HPDE6-E6E7 (cell line): ENCODE measurements around the gene MAN1B1.
"Not testable (repeated sequence)": the region's sequence is repeated elsewhere in the genome, so short reads cannot be mapped to it uniquely, and the experiment has no call there.

ENCODE experiments used
- DNase-seq: peaks from one replicate; pipeline ENCODE4 v3.0.0; 2011; ENCODE audit warnings: missing footprints; ENCODE audit errors: extremely low spot score

Gene MAN1B1

DNA sequence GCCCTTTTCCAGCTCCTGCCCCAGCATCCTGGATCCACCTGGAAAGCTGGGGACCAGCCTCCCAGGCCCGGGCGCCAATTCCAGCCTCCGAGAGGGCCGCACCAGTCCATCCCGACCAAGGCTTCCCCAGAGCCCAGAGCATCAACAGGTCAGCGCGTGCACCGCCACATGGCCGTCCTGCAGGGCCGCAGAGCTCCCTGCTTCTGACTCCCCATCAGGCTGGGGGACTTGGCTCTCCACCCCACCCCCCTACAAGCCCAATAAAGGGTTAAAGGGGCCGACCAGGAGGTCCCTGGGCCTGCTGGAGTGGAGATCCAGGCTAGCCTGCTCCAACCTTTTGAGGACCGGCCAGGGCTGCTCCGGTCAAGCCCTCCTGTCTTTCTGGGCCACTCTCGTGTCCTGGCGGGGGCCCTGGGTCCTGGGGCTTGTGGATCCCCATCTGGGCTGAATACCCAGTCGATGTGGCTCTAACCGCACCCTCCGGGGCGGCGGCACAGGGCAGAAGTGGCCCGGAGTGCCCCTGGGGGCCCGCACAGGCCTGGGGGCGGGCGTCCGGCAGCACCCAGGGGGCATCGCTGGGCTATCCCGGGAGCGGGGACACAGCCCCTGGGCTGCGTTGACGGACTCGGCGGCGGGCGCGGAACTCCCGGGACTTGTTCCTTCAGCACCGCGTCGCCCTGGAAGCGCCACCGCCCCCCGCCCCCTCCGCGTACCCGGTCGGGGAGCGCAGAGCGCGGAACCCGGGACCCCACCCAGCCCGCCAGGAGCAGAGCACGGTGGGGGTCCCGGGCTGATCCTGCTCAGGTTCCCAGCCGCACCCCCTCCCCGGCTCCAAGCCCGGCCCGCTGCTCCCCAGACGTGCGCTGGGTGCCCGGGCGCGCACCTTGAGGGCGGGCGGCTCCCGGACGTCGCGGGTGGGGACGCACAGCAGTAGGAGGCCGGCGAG, 33.5 kb upstream of the MAN1B1 start:
- DNase-seq = no peak

DNA sequence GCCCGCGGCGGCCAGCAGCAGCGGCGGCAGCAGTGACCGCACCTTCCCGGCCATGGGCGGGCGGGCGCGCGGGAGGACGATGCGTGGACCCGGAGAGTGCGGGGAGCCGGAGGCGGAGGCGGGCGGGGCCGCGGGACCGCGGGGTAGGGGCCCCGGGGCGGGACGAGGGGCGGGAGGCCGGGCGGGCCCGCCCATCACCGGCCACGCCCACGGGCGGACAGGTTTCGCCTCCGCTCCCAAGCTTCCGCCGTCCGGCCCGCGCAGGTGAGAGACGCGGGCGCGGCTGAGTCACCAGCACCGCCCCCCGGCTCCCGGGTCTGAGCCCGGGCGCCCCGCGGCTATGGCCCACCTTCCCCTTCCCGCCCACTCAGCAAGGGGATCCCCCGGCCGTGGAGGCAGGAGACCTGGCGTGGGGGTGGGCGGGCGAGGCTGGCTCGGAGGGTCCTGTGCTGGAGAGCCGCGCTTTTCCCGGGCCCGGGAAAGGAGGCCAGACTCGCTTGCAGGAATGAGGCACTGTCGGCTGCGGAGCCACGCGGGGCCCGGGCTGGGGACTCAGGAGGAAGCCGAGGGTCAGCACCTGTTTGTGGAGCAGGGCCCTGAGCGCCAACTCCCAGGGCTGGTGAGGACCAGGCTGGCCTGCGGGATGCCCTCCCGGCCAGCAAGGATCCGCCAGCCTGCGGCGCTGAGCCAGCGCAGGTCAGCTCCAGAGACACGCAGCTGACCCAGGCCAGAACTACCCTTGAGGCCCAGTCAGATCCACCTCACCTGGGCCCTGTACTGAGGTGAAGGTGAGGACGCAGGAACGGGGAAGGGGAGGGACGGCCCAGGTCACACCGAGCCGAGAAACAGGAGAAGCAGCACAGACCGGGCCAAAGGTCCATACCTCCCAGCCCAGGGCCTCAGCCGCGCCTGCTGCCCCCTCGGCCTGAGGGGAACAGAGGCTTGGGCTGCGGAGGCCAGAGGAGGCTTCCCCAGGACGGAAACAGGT, 32.5 kb upstream of the MAN1B1 start, which contains the start of gene ENTPD2:
TSS of gene ENTPD2 (minus strand) at position 118 of the 988 bp plus-strand sequence. CDS start at position 54, 64 bp downstream.
- no peak for DNase-seq

DNA sequence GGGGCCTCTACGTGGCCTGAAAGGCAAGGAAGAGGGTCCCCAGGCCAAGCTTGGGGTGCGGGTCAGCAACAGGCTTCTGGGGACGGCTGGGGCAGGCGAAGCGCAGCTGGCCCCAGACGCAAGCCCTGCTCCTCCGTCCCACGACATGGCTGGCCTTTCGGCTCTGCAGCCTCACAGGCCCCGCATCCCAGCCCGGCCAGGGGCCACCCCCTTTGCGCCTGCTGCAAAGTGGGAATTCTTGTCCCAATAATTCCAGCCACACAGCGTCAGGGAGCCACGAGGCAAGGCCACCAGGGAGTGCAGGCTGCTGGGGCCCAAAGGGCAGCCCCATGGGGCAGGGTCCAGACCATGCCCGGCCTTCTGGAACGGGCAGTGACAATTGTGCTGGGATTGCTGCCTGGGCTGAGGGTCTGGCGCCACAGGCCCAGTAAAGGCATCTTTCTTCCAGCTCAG, 31.8 kb upstream of the MAN1B1 start:
- DNase-seq = no peak

DNA sequence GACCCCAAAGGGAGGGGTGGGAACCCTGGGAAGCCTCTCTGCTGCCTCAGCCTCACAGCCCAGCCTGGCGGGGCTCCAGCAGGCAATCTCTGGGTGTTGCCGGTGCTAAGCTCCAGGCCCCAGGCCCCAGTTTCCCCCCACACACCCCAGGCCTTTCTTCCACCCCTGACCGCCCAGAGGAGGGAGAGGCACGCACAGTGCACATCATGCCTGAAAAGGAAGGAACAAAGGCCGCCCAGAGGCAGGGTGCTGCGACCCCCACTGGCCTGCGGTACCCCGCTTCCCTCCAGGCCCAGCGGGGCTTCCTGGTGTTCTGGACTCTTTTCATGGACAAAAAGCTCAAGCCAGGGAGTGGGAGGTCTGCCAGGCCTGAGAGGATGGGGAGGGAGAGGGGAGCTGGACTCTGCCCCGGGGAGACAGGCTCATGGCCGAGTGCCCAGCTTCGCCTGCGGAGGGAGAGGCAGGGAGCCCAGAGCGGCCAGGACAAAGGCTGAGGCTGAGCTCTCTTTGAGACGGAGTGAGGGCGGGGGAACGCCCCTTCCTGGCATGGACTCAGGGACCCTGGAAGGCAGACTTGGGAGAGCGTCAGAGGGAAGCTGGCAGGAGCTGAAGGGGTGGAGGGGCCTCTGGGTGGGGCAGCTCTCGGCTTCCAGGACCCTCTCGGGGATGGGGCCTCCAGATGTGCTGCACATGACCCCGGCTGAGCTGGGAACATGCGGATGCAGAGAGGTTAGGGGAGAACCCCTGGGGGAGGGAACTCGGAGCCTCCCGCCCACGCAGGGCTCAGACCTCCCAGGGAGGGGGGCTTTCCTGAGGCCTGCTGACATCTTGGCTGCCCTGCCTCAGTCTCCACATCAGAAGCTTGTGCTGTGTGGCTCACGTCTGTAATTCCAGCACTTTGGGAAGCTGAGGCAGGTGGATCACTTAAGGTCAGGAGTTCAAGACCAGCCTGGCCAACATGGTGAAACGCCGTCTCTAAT, 31.1 kb upstream of the MAN1B1 start:
- no peak for DNase-seq

DNA sequence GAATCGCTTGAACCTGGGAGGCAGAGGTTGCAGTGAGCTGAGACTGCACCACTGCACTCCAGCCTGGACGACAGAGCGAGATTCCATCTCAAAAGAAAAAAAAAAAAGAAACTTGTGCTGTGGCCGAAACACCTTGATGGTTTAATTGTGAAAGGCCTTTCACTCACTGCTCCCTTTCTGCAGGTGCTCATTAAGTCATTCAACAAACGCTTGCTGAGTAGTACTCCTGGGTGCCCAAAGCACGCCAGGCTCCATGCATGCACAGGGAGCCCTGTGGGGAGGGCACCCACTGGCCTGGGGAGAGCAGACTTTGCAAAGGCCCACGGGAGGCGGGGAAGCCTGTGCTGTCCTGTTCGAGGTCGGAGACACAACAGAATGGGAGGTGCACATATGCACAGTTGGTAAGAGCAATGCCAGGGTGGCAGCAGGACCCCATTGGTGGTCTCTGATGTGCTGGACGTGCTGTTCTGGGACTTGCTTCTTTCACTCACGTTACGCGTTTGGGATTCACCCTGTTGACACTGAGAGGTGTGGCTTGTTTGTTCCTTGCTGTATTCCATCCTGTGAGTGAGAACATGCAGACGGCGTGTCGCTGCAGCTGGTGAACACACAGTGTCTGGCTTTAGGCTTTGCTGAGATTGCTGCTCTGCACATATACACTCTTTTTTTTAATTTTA, 29.9 kb upstream of the MAN1B1 start:
- no peak for DNase-seq

DNA sequence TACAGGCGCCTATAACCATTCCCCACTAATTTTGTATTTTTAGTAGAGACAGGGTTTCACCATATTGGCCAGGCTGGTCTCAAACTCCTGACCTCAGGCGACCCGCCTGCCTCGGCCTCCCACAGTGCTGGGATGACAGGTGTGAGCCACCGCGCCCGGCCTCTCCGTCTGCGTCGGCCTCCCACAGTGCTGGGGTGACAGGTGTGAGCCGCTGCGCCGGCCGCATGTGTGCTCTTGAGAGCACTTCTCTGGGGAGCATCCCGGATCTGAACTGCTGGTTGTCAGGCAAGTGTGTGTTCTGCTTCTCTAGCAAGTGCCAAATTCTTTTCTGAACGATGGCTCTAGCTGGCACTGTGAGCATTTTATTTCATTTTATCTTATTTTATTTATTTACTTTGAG, 29.2 kb upstream of the MAN1B1 start:
- no peak for DNase-seq

DNA sequence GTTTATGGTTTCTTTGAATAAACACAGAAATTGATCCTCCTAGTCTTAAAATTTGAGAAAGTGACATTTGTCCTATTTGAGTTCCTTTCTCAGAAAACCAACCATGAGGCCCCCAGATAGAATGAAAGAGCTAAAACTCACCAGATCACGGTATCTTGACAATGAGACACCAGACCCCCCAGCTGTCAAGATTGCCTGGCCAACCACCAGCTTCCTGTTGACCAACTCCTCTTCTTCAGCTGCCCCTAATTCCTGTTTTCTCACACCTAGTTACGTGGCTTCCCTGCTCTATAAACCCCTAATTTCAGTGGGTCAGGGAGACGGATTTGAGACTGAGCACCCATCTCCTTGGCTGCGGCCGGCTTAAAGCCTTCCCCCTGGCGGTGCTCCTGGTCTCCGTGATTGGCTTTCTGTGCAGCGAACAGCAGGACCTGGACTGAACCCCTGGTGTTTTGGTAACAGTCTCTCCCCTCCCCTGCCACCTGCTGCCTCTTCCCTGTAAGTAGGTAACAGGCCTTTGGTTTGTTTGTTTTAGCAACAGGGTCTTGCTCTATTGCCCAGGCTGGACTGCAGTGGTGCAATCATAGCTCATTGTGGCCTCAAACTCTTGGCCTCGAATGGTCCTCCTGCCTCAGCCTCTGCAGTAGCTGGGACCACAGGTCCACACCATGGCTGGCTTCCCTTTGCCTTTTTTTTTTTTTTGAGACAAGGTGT, 28.1 kb upstream of the MAN1B1 start:
- no peak for DNase-seq

DNA sequence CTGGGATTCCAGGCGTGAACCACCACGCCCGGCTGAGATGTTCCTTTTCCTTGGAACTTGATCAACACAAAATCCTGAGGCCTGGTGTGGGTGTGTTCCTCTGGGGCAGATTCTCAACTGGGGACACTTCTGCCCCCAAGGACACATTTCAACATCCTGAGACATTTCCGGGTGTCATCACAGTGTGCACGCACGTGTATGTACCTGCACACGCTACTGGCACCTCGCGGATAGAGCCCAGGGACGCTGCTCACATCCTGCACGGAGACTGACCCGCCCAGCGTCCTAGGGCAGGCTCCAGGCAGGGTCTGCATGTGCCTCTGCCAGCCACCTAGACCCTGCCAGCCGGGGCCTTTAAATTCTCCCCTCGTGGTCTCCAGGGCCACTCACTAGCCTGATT, 24.4 kb upstream of the MAN1B1 start:
- DNase-seq = no peak

DNA sequence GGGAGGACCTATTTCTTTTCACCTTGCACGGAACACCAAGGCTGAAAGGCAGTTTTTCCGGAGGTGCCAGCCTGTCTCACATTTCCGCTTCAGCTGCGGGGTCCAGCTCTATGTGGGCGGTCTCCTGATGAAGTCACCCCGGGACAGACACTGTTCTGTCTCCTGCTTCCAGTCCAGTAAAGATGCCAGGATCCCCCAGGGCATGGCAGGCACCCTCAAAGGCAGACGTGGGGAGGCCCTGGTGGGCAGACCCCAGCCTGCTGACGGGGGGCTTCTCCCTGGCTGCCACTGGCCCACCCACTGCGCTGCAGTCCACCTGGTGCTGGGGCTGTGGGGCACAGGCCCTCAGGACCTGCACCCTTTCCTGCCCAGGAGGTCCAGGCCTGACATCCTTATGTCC, 24.0 kb upstream of the MAN1B1 start:
- not testable (repeated sequence) for DNase-seq

DNA sequence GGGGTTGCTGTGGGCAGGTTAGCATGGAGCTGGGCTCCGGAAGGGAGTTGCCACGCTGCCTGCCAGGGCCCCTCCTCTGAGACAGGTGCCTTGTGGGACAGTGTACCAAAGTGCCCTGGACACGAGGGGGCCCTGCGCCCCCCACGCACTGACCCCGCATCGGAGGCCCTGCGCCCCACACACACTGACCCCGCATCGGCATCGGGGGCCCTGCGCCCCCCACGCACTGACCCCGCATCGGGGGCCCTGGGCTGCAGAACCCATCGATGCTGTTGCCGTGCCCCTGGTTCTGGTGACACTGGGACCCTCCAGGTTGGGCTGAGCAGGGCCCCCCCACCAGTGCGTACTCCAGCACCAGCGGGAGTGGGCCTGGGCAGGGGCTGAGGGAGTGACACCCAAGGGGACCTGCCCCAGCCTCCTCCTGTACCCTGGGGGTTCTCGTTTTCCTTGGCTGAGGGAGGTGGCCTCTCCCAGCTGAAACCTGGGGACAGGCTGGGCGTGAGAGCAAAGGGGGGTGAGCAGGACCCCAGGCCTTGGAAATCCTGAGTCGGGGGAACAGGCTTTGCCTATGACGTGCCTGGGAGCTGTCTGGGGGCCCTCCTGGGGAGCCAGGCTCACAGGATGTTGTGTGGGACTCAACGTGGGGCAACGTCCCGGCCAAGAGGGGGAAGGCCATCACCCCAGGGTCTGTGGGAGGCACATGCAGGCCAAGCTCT, 23.3 kb upstream of the MAN1B1 start:
- no peak for DNase-seq

DNA sequence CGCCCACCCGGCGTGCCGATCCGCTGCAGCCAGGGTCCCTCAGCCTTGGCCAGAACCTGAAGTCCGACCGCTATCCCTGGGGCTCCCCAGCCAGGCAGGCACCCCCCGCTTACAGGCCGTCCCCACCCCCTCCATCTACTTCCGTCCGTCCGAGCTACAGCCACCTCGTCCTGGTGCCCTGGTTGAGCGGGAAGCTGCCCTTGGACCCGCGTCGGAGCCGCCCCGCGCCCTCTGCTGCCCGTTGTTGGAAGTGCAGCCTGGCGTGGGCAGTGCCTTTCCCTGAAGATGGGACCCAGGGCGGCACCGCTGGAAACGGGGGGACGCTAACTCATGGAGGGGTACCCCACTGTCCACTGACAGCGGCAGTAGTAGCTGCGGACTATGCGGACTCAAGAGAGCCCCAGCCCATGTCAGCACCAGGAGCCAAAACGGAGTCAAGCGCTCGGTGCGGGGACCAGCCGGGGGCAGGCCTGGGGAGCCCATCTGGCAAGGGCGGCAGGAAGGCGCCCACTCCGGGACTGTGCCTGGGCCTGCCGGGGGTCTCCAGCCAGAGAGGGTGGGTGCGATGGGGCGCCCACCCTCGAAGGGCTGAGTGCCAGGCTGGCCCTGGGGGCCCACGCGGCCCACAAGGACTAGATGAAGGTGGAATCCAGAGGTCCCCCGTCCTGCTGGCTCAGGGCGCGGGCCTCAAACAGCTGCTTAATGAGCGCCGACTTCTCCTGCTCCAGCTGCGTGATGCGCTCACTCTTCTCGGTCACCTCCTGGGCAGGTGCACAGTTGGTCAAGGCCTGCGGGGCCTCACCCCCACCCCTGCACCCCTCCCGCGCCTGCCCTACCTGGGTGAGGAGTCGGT, 22.5 kb upstream of the MAN1B1 start:
- no peak for DNase-seq

DNA sequence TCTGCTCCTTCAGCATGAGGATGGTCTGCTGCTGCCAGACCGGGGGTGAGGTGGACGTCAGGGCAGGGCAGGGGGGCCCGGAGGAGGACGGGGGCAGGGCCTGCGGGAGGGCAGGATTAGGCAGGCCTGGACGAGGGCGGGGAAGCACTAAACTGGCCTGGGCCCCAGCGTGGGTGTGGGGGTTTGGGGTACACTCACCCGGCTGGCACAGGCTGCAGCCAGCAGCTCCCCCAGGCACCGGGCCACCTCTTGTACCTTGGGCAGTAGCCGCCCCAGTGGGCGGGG, 22.0 kb upstream of the MAN1B1 start:
- no peak for DNase-seq

DNA sequence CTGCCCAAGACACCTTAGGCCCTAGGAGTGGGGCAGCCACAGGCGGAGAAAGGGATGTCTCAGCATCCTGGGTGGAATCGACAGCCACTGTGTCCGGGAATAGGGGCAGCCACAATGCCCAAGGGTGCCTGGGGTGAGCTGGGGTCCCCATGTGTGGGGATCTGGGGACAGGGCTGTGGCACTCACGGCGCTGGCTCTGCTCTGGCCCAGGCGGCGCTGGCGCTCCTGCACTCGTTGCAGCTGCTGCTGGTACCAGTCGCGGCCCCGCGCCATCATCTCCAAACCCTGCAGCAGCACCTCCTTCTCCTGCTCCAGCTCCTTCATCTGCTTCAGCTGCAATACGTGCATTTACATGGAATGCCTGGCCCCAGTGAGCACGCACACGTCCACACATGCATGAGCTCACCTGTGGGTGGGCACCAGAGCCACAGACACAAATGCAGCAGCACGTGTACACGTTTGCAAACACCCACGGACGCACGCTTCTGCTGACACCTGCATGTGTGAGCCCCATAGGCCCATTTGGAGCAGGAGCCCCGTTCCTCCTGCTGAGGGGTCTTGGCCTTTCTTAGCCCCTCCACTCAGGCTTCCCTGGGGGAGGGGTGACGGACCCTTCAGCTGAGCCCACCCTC, 21.3 kb upstream of the MAN1B1 start:
- no peak for DNase-seq

DNA sequence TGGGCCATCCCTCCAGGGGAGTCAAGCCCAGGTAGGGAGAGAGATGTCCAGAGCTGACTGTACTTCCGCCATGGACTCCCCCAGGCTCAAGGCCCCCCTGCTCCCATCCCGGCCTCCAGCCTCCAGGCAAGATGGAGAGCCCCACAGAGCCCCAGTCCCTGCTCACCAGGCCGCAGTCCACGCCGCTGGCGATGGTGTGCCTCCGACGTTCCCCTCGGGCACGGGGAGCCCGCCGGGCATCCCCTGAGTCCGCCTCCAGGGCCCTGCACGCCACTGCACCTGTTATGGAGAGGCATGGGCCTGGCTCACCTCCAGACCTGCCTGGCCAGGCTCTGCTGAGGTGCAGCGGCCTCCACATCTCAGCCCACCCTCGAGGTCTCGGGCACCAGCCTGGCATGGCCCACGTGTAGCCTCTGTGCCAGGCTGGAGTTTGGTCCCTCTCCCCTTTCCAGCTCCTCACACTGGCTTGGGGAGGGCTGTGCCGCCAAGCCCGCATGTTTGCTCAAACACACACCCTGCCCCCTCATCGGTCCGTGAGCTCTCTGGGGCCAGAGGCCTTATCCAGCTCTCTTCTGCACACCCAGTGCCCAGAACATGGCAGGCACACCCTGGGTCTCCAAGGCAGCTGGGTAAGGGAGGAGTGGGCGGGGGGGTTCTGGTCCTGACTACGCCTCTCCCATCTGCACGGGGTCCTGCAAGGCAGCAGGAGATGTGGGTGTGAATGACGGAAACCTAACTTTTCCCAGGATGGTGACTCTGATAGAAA, 20.5 kb upstream of the MAN1B1 start:
- no peak for DNase-seq

DNA sequence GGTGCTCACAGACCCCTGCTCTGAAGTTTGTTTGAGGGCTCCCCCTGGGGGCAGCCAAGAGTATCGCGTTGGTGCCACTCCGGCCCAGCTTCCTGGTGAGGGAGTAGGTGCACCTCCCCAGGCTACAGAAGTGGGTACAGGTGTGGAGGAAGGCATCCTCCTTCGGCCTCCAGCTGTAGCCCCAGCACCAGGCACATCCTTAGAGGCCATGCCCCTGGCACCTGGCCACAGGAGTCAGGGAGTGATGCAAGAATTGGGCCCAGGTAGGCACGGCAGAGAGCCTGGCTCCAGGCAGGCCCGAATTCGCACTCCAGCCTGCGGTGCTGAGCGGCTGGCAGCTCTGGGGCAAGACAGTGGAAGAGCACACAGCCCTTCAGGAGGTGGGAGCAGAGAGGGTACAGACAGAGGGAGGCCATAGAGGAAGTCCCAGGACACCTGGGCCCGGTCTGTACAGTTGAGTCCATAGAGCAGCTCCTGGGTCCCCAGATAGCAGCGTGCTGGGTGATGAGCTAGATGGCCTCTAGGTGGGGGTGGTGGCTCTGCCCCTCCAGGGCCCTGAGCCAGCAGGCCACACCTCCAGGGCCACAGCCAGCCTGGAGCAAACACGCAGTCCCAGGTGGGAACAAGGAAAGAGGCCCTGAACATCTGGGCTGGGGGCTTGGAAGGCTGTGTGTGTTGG, 18.8 kb upstream of the MAN1B1 start:
- DNase-seq = no peak
